GM21528 (cell line): ENCODE results near the gene CTSA.
A peak's percentile ranks its signal among the peaks of the same experiment; 100 is the strongest.

Source experiments
- ATAC-seq: cut with Tn5 transposase; IDR thresholded peaks from one replicate; pipeline ENCODE4 v1.9.1; 2021; ENCODE audit warnings: mild to moderate bottlenecking, moderate library complexity; ENCODE audit not compliant: unreplicated experiment, low FRiP score

The CTSA gene

GRCh38 chr20:45934586-45935415 is 43.7 kb downstream of the CTSA start, which contains the start of gene PCIF1:
TSS of gene PCIF1 (plus strand) at chr20:45934683. CDS start at chr20:45939000, 4,317 bp downstream.
- ATAC-seq = peak; percentile 71

DNA sequence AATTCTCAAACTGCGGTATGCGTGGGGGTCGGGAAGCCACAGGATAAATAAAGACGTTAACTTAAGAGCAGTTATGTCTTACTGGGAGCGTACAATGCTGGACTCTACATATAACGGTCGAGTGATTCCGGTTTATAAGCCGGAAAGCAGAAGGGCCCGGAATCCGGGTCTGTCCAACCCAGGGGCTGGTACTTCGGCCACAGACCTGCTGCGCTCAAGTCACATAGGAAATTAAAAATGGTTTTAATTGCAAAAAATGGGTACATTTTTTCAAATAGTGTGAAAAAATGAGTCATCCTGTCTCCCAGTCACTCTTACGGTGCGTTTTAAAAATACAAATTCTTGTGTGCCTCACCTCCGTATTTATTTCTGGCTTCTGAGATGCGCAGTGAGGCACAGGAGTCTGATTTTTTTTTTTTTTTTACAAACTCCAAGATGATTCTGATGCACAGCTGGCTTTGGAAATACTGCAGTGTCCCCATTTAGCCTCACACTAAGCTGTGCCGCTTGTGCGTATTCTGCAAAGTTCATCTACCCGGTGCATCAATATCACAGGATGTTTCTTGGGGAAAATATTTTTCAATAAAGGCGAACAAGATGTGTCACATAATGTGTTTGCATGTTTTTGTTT is 44.4 kb downstream of the CTSA start:
- peak; percentile 18 for ATAC-seq

DNA sequence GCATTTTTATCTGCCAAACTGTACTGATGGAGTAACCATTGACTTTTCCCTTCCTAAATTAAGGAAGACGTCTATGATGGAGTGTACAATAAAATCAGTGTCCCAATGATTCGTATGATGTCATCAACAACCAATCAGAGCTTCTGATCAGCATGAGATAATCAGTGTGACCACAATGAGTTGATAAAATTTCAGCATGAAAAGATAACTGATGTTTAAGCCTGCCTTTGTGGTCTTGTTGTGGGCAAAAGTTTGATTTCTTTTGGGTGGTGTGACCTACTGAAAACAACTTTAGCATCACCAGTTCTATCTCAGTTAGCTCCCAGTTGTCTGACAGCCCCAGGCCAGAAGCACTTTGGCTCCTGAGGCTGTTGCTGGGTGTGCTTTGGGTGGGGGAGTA is 46.6 kb downstream of the CTSA start:
- no peak for ATAC-seq

DNA sequence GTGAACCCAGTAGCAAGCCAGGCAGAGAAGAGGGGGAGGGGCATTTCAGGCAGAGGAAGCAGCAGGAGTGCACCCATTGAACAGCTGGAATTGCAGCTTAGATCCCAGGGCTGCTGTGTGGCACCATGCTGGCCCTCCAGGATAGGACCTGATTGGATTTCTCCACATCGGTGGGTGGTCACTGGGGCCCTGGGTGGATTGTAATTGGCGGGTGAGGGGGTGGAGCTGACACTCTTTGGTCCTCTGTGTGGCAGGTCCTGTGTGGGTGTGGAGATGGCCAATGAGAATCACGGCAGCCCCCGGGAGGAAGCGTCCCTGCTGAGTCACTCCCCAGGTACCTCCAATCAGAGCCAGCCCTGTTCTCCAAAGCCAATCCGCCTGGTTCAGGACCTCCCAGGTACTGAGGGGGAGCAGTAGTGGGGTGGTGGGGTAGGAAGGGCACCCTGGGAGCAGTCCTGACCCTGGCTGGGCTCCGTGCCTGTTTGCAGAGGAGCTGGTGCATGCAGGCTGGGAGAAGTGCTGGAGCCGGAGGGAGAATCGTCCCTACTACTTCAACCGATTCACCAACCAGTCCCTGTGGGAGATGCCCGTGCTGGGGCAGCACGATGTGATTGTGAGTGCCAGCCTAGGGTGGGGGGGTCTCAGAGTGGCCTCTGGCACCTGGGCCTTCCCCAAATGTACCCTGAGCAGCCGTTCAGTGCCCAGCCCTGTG is 47.7 kb downstream of the CTSA start:
- ATAC-seq = no peak

DNA sequence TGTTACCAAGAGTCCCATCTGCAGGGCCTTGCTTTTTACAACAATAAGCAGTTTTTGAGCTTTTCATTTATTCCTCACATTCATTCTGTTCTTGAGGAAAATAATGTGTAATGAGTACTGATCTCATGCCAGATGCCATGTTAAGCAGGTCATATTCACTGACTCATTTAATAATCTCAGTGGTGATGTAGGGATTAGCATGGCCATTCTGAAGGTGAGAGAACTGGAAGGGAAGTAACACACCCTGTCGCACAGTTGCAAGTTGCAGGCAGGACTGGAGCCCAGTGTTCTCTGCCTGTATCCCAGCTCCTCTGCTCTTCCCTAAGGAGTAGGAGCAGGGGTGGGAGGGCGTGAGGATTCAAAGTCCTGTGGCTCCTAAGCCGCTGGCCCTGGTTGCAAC is 48.9 kb downstream of the CTSA start:
- no peak for ATAC-seq

DNA sequence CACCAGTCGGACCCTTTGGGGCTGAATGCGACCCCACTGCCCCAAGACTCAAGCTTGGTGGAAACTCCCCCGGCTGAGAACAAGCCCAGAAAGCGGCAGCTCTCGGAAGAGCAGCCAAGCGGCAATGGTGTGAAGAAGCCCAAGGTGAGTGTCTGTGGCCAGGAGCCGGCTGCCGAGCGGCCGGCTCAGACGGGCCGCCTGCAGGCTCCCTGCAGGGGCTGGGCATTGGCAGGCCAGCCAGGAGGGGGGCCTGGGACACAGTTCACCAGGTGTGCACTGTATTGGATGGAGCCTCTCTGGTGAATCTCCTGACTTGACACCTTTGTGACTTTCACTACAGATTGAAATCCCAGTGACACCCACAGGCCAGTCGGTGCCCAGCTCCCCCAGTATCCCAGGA is 49.3 kb downstream of the CTSA start:
- no peak for ATAC-seq

- no peak for ATAC-seq
These were observed 52.5 kb downstream of the CTSA start for GRCh38 chr20:45943613-45944012.

GRCh38 chr20:45944151-45944964 is 53.2 kb downstream of the CTSA start:
- ATAC-seq = no peak

- ATAC-seq = no peak
These were observed 54.0 kb downstream of the CTSA start for GRCh38 chr20:45944965-45945677.

GRCh38 chr20:45945678-45946148 is 54.6 kb downstream of the CTSA start:
- no peak for ATAC-seq

- no peak for ATAC-seq
These were observed 55.2 kb downstream of the CTSA start for GRCh38 chr20:45946149-45946970.

DNA sequence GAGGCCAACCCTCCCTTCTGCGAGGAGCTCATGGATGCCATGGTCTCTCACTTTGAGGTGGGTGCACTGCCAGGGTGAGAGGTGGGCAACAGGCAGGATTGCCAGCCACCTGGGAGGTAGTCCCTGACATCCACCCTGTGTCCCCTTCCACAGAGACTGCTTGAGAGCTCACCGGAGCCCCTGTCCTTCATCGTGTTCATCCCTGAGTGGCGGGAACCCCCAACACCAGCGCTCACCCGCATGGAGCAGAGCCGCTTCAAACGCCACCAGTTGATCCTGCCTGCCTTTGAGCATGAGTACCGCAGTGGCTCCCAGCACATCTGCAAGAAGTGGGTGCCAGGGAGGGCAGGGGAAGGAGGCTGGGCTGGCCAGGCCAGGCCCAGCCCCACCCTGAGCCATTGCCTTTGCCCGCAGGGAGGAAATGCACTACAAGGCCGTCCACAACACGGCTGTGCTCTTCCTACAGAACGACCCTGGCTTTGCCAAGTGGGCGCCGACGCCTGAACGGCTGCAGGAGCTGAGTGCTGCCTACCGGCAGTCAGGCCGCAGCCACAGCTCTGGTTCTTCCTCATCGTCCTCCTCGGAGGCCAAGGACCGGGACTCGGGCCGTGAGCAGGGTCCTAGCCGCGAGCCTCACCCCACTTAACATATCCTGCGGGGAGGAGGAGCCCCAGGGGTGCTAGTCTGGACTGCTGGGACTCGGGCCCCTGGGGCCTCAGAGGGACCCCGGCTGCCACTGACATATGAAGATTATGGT is 56.2 kb downstream of the CTSA start:
- no peak for ATAC-seq

DNA sequence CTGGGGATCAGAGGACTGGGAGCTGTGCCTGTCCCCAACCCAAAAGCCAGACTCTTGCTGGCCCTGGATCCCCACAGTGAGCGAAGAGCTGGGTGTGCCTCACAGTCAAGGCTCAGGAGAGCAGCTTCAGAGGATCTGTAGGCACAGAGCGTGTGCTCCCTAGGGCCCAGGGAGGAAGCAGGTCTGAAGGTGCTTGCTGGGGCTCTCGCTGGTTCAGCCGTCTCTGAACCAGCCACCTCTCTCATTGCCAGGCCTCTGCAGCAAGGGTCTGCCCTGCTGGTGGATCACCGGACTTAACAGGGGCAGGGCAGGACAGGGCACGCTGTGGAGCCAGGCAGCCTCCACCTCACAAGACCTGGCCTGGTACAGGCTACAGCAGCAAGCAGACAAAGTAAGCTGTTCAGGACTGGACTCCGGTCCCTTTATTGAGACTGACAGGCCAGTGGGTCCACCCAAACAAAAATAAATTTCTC is 57.2 kb downstream of the CTSA start:
- ATAC-seq = no peak
